Stimulated activated CD8-positive, alpha-beta memory T cell treated with anti-CD3 and anti-CD28 coated beads, Interleukin-15, amount 100 ng/mL, for 4 hours (primary cell): ENCODE measurements around the gene SLC25A6.
A peak's percentile ranks its signal among the peaks of the same experiment; 100 is the strongest.
"Not testable (repeated sequence)": the region's sequence is repeated elsewhere in the genome, so short reads cannot be mapped to it uniquely, and the experiment has no call there.

Source experiments
- DNase-seq, 2 donors: peaks; one replicate each; pipeline ENCODE4 v3.0.0-alpha.2; 2020; ENCODE audit warnings: low read depth in 2 of 2

The SLC25A6 gene

DNA sequence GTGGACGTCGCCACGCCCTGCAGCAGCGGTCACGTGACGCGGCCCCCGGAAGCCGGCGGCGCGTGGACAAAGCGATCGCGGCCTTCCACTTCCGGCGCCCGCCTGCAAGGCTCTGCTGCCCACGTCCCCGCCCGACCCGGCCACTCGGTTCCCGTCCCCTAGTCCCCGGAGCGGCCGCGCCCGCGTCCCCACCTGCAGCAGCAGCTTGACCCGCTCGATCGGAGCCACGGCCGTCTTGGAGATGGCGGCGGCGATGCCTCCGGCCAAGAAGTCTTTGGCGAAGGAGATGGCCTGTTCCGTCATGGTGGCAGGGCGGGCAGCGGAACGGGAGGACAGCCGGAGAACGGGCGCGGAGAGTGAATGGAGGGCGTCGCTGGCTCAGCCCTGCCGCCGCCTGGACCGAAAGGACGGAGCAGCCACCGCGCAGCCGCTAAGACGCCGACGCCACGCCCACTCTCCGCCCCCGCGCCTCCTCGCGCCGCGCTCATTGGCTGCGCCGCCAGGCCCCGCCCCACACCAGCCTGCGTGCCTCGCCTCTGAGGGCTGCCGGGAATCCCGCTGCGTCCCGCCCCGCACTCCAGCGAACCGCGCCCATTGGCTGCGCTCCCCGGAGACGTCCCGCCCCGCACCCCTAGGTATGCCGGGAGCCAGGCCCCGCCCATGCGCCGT, at the start of gene SLC25A6:
SLC25A6 (minus strand) TSS at position 407 of the 669 bp plus-strand sequence; CDS start at position 303, 104 bp downstream.
- peak; percentile 98 to 99 for DNase-seq

- DNase-seq = no peak
These were observed 48.6 kb upstream of the SLC25A6 start for GRCh38 chrX:1440506-1440905.

GRCh38 chrX:1435241-1435895, 43.5 kb upstream of the SLC25A6 start:
- DNase-seq = no peak

DNA sequence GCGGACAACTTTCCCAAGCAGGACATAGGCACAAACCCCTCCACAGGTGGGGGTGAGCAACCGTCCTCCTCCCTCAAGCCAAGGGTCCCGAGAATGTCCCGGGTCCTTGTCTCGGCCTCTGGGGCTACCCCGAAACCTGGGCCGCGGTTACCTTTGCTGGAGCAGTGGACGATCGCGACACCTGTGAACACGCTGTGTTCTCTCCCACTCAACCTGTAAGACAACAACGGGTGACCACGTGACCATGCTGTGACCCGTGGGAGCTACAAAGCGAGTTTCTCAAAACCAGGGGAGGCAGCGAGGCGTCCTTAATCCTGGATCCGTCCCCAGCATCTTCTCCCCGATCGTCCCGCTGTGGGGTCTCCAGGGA, 42.9 kb upstream of the SLC25A6 start:
- DNase-seq = no peak

DNA sequence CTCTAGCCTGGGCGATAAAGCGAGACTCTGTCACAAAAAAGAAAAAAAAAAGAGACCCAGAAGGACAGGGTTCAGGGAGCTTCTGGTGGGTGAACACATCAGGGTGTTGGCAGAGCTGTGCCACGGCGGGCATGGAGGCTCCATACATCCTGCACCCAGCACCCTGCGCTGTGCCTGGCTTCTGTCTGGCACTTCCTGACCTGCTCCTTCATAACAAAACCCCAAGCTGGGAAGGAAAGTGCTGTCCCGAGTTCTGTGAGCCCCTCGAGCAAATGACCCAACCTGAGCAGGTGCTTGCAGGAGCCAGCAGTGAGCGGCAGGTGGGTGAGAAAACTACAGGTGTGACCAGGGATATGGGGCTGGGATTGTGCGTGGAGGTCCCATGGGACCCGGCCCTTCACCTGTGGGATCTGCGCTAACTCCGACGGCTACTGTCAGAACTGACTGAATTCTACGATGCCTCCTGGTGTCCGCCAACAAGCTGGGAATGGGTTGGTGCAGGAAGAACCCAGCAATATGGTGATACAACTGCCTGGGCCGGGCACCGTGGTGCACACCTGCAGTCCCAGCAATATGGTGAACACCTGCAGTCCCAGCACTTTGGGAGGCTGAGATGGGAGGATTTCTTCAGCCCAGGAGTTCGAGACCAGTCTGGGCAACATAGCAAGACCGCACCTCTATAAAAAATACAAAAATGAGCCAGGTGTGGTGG, 41.9 kb upstream of the SLC25A6 start:
- DNase-seq = no peak

DNA sequence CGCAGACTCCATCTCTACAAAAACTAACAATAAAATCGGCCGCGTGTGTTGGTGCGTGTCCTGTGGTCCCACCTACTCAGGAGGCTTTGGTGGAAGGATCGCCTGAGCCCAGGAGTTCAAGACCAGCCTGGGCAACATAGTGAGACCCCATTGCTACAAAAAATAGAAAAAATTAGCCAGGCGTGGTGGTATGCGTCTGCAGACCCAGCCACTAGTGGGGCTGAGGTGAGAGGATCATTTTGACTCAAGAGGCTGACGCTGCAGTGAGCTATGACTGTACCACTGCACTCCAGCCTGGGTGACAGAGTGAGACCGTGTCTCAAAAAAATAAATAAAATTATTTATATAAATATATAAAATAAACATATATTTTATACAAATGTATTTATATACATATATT, 38.5 kb upstream of the SLC25A6 start:
- DNase-seq = no peak

DNA sequence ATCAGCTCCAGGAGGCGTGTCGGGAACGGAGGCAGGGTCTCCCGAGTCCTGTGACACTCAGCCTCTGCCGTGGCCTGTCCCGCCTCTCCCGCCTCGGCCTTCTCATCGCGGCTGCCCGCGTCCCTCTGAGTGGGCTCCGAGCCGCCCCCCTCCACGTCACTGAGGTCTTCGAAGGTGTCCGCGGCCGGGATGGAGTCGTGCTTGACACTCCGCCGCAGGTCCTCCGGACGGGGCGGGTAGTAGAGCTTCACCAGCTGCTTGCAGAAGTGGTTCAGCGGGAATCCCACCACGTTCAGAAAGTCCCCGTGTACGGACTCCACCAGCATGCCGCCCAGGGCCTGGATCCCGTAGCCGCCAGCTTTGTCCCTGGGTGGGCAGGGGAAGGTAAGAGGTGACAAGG, 35.8 kb upstream of the SLC25A6 start:
- DNase-seq = no peak

DNA sequence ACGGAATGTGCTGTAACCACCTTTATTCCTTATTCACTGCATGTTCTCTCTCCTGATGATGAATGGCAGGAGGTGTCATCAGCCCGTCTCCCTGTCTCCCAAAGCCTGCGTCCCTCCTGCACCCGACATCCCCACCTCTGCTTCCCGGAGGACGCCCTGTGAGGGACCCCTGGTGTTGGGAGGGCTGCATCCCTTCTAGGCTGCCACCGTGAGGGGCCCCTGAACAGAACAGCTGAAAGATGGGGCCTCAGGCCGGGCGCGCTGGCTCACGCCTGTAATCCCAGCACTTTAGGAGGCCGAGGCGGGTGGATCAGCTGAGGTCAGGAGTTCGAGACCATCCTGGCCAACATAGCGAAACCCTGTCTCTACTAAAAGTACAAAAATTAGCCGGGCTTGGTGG, 34.4 kb upstream of the SLC25A6 start:
- not testable (repeated sequence) for DNase-seq

DNA sequence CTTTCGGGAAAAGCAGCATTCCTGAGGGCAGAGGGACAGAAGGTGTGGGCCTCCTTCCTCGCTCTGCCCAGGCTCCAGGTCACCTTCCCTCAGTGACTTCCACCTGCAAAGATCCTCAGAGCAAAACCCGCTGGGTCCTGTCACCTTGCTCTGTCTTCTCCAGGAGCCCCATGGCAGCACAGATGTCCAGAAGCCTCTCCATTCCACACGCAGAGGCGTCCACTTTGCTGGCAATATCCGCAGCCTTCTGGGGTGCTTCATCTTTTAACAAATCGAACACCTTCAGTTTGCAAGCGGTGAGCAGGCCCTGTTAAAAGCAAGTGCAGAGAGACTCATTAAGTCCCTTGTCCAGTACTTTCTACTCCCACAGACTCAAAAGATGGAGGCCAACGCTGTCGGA, 33.5 kb upstream of the SLC25A6 start:
- DNase-seq = no peak

DNA sequence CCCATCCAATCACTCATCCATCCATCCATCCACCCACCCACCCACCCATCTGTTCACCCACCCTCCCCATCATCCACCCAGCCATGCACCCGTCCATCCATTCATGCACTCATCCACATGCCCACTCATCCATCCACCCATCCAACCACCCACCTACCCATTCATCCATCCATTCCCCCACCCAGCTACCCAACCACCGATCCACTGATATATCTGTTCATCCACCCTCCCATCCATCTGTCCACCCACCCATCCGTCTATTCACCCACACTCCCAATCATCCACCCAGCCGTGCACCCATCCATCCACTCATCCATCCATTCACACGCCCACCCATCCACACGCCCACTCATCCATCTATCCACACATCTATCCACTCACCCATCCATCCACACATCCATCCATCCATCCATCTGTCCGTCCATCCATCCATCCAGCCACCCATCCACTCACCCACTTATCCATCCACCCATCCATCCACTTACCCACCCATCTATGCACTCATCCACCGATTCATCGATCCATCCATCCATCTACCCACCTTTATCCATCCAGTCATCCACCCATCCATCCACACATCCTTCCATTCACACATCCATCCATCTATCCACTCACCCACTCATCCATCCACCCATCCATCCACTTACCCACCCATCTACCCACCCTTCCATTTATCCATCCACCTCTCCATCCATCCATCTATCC, 32.4 kb upstream of the SLC25A6 start:
- DNase-seq = no peak

DNA sequence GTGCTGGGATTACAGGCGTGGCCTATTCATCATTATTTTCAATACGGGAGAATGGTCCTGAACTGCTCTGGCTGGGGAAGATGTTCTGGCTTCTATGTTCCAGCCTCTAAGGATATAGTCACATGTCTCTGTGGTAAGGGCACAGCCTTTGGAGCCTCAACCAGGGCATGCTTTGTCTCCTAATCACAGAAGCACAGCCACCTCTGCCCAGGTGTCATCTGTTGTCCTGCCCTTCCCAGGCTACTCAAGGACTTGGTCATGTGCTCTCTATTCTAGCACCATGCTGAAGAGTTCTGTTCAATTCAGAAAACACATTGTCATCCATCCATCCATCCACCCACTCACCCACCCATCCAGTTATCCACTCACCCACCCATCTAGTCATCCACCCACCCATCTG, 31.3 kb upstream of the SLC25A6 start:
- no peak for DNase-seq

- DNase-seq = no peak
These were observed 30.2 kb upstream of the SLC25A6 start for GRCh38 chrX:1422135-1422465.

GRCh38 chrX:1421433-1422134, 29.7 kb upstream of the SLC25A6 start:
- DNase-seq = no peak

- DNase-seq = no peak
These were observed 28.5 kb upstream of the SLC25A6 start for GRCh38 chrX:1420371-1420770.

- DNase-seq = no peak
These were observed 27.8 kb upstream of the SLC25A6 start for GRCh38 chrX:1419545-1420355.

DNA sequence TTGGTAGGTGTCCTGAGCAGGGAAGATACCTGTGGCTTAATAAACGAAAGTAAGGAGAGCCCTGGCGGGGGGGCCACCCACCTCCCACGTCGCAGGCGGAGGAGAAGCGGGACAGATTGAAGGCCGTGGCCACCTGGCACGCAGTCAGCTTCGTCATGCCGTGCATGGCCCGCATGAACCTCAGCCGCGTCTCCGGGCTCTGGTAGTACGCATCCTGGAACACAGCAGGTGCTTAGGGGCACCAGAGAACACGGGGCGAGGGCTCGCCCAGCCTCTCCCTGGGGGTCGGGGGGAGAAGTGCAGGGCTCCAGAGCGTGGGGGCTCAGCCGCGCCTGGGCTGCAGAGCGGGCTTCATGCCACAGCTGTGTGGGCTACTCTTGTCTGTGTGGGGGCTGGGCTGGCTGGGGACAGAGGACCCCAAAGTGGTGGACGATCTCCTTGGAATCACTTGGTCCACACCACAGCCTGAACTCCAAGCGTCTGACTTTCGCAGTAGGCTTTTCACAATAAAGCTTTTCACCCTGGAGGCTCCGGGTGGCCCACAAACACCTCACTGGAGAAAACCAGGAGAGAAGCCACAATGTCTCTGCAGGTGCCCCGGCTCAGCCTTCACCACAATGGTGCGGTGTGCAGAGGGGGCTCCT, 27.1 kb upstream of the SLC25A6 start:
- no peak for DNase-seq

GRCh38 chrX:1417921-1418771, 26.2 kb upstream of the SLC25A6 start:
- DNase-seq = no peak

DNA sequence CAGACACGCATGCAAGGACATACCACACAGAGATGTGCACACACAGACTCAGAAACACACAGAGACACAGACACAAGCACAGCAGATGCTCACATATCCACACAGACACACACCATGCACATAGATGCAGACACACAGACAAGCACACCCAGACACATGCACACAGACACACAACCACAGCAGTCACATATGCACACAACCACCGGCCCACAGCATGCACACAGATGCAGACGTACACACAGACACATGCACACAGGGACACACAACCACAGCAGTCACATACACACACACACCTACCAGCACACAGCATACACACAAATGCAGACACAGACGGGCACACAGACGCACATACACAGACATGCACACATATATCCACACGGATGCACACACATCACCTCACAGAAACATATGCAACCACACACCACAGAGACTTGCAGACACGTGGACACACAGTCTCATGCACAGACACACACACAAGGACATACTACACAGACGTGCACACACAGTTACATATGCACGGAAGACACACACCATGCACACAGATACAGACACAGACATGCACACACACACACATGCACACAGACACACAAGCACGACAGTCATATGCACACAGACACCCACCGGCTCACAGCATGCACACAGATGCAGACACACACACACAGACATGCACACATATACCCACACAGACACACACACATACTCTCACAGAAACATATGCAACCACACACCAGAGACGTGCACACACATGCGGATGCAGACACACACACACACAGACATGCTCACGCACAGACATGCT, 25.2 kb upstream of the SLC25A6 start:
- DNase-seq = no peak

GRCh38 chrX:1416327-1416784, 24.4 kb upstream of the SLC25A6 start:
- no peak for DNase-seq
